ENCODE measurements around the gene RCAN1. TPM values are rescaled to one million over a fixed set of nuclear protein-coding genes. Genes with fewer than 3 reads are reported as not detected.

RCAN1 gene
- total and polyA plus RNA-seq, 2 of the 4 experiments (the other 2 are of a cell fraction): 53.5 to 175 TPM

DNA sequence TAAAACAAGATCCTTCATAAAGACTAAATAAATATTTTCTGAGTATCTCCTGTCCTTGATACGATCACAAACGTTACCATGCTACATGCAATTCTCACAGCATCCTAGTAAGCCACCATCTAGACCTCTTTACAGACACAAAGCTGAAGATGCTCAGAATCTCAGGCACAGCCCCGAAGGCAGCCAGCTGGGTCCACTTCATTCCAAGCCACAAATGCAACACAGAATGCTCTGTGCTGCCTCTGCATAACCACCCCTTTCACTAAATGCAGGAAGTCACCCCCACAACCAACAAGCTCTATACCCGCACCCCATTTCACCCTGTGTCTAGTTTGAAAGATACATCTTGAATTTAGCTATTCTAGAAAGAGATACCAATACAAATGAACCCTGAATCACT, 12.9 kb downstream of the RCAN1 start:
- Histone ChIP-seq H2AK5ac (ENCODE audit: low read depth, low read length) (no peak overlapping the region), H3K27ac (ENCODE audit: insufficient read depth, low read length) (no peak overlapping the region), H4K8ac (ENCODE audit: low read depth in 2 of 2, low read length in 2 of 2) (no peak overlapping the region), H2BK120ac (ENCODE audit: low read depth, low read length) (no peak overlapping the region), H3K4ac (ENCODE audit: low read depth, low read length) (no peak overlapping the region), H4K91ac (ENCODE audit: insufficient read depth, low read depth, low read length) (no peak overlapping the region), H3K79me1 (ENCODE audit: low read depth in 1 of 2, low read length in 2 of 2) (peaks cover 10 to 13% of the 10 kb centered on the region in 2 experiments; a peak in 3 of 4 replicates), H4K20me1 (ENCODE audit: insufficient read depth, low read length) (peaks cover 3% of the 10 kb centered on the region; the same call in 1 of the 2 replicates), H3K9me1 (ENCODE audit: insufficient read depth, low read length) (no peaks in the 10 kb centered on the region), H3K18ac (ENCODE audit: low read depth, low read length) (no peak overlapping the region), H3K14ac (replicated peaks; ENCODE audit: low read depth, low read length) (no peak overlapping the region), H2BK5ac (ENCODE audit: low read depth, low read length, poor library complexity, severe bottlenecking) (no peak overlapping the region), H2AK9ac (replicated peaks; ENCODE audit: low read depth, low read length, poor library complexity) (no peak overlapping the region), H3K9ac (ENCODE audit: low read depth, low read length) (no peak overlapping the region), H4K5ac (ENCODE audit: low read depth, low read length) (no peak overlapping the region), H2AFZ (replicated peaks; ENCODE audit: low read length, poor library complexity) (no peak overlapping the region), H3K4me2 (ENCODE audit: low read depth, low read length) (no peak overlapping the region), H3K4me3 (ENCODE audit: insufficient read depth, low read depth, low read length) (no peak overlapping the region), H3K4me1 (ENCODE audit: control insufficient read depth, insufficient read depth, low read length) (no peaks in the 10 kb centered on the region), H3K27me3 (ENCODE audit: control insufficient read depth, insufficient read depth, low read length) (no peaks in the 10 kb centered on the region), H3K56ac (ENCODE audit: extremely low read depth, insufficient read depth, low read length) (no peak overlapping the region), H3K36me3 (ENCODE audit: control insufficient read depth, insufficient read depth, low read length) (no peaks in the 10 kb centered on the region), H3K23ac (ENCODE audit: low read depth, low read length) (no peak overlapping the region), H2BK20ac (ENCODE audit: low read depth, low read length) (no peak overlapping the region), H3K9me3 (ENCODE audit: control insufficient read depth, insufficient read depth, low read length) (no peaks in the 10 kb centered on the region), H2BK15ac (ENCODE audit: low read depth, low read length) (no peak overlapping the region)
- in situ Hi-C loops (cut with MboI; ENCODE audit: low sequenced_read_pairs): loop anchor here (25.0 kb wide), 1 partner anchor 690 kb away; the partner anchor contains the start of gene ATP5PO
- DNase-seq (no peak), ATAC-seq (ENCODE audit: low read depth) (no peak)
- dilution Hi-C loops (cut with HindIII; ENCODE audit: low sequenced_read_pairs, unreplicated experiment): no loop called here
- TF ChIP-seq, protein P1, sequence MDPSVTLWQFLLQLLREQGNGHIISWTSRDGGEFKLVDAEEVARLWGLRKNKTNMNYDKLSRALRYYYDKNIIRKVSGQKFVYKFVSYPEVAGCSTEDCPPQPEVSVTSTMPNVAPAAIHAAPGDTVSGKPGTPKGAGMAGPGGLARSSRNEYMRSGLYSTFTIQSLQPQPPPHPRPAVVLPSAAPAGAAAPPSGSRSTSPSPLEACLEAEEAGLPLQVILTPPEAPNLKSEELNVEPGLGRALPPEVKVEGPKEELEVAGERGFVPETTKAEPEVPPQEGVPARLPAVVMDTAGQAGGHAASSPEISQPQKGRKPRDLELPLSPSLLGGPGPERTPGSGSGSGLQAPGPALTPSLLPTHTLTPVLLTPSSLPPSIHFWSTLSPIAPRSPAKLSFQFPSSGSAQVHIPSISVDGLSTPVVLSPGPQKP (IDR thresholded peaks at IDR 0.05; ENCODE audit: borderline replicate concordance, low read depth, low read length): no peak
- no peak for TF ChIP-seq NFE2L2 (IDR thresholded peaks at IDR 0.05; ENCODE audit: low read depth, low read length)
- TF ChIP-seq BHLHE40 (IDR thresholded peaks at IDR 0.05; ENCODE audit: low read depth, low read length): no peak
- TF ChIP-seq MAFK (IDR thresholded peaks at IDR 0.05; ENCODE audit: low read depth, low read length): no peak
- TF ChIP-seq MXI1 (IDR thresholded peaks at IDR 0.05; ENCODE audit: borderline replicate concordance, low read depth, low read length): no peak
- TF ChIP-seq RAD21 (IDR thresholded peaks at IDR 0.05; ENCODE audit: low read length): no peak
- TF ChIP-seq CEBPB (IDR thresholded peaks at IDR 0.05; ENCODE audit: low read depth, low read length): no peak
- TF ChIP-seq, protein P2, sequence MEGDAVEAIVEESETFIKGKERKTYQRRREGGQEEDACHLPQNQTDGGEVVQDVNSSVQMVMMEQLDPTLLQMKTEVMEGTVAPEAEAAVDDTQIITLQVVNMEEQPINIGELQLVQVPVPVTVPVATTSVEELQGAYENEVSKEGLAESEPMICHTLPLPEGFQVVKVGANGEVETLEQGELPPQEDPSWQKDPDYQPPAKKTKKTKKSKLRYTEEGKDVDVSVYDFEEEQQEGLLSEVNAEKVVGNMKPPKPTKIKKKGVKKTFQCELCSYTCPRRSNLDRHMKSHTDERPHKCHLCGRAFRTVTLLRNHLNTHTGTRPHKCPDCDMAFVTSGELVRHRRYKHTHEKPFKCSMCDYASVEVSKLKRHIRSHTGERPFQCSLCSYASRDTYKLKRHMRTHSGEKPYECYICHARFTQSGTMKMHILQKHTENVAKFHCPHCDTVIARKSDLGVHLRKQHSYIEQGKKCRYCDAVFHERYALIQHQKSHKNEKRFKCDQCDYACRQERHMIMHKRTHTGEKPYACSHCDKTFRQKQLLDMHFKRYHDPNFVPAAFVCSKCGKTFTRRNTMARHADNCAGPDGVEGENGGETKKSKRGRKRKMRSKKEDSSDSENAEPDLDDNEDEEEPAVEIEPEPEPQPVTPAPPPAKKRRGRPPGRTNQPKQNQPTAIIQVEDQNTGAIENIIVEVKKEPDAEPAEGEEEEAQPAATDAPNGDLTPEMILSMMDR (conservative IDR thresholded peaks at IDR 0.05; ENCODE audit: low read depth, low read length): no peak
- no peak for TF ChIP-seq RCOR1 (IDR thresholded peaks at IDR 0.05; ENCODE audit: insufficient replicate concordance, low read length)
- no peak for TF ChIP-seq MAZ (IDR thresholded peaks at IDR 0.05; ENCODE audit: borderline replicate concordance, low read depth, low read length)
- no peak for TF ChIP-seq RFX5 (IDR thresholded peaks at IDR 0.05; ENCODE audit: low read depth, low read length)
- TF ChIP-seq POLR2A (IDR thresholded peaks at IDR 0.05; ENCODE audit: low read depth, low read length): no peak
- no peak for TF ChIP-seq SMC3 (IDR thresholded peaks at IDR 0.05; ENCODE audit: low read depth, low read length)
- TF ChIP-seq, protein P3, sequence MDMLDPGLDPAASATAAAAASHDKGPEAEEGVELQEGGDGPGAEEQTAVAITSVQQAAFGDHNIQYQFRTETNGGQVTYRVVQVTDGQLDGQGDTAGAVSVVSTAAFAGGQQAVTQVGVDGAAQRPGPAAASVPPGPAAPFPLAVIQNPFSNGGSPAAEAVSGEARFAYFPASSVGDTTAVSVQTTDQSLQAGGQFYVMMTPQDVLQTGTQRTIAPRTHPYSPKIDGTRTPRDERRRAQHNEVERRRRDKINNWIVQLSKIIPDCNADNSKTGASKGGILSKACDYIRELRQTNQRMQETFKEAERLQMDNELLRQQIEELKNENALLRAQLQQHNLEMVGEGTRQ (IDR thresholded peaks at IDR 0.05; ENCODE audit: low read depth, low read length): no peak
- no peak for TF ChIP-seq FOS (IDR thresholded peaks at IDR 0.05; ENCODE audit: low read depth, low read length)
- TF ChIP-seq CHD1 (IDR thresholded peaks at IDR 0.05; ENCODE audit: low read depth, low read length): no peak
- intact Hi-C loops (cut with micrococcal nuclease): loop anchor here (5.0 kb wide), 1 partner anchor 75 kb away; no protein-coding TSS in a partner anchor
- BruUV-seq (replicated peaks): no TSS peak
- whole genome bisulfite sequencing, 2 experiments (ENCODE audit: extremely low coverage in 2 of 2, insufficient read length in 1 of 2): no CpG with 5 or more reads among the region's 4 CpGs
- ChIA-PET CTCF (interaction anchor here (0.6 to 2.7 kb wide), 10 partner anchors 10 to 996 kb away, joined by 3 to 20 read pairs (median 6); partner anchors contain the start of gene RCAN1), POLR2A (ENCODE audit: unreplicated experiment) (no interaction called here)

All from IMR-90 (cell line).